ENCODE measurements around the gene LAD1.

DNA sequence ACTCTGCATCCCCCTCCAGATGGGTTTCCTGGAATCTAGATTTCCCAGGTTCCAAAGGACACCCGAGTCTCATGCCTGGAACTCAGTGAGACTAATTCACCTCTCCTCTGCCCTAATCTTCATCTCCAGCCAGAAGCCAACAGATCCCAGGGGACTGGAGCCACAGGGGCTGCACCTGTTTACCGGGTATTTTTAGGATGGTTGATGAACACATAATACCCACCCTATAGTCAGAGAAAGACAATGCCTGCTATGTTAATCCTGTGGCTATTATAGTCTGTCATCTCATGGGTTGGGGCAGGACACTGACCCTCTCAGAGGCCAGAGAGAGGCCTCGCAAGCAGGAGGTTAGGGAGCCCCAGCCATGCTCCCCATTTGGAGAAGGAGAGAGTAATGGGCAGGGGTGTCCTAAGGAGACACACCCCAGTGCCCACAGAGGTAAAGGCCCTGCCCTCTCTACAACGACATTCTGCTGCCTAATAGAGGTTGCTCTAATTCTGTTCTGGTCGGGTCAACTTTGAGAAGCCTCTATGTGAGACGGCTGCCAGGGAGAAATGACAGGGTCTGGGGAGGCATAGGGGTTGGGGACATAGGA is 23.4 kb upstream of the LAD1 start:
- TF ChIP-seq EZH2 (IDR thresholded peaks at IDR 0.05; ENCODE audit: low read length, missing control alignments), result no peak
- TF ChIP-seq, protein P1, sequence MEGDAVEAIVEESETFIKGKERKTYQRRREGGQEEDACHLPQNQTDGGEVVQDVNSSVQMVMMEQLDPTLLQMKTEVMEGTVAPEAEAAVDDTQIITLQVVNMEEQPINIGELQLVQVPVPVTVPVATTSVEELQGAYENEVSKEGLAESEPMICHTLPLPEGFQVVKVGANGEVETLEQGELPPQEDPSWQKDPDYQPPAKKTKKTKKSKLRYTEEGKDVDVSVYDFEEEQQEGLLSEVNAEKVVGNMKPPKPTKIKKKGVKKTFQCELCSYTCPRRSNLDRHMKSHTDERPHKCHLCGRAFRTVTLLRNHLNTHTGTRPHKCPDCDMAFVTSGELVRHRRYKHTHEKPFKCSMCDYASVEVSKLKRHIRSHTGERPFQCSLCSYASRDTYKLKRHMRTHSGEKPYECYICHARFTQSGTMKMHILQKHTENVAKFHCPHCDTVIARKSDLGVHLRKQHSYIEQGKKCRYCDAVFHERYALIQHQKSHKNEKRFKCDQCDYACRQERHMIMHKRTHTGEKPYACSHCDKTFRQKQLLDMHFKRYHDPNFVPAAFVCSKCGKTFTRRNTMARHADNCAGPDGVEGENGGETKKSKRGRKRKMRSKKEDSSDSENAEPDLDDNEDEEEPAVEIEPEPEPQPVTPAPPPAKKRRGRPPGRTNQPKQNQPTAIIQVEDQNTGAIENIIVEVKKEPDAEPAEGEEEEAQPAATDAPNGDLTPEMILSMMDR (conservative IDR thresholded peaks at IDR 0.05 in 1 of 2, IDR thresholded peaks at IDR 0.05 in 1 of 2; ENCODE audit: low read depth in 1 of 2, low read length in 2 of 2), result no peak

Data from fibroblast of lung (primary cell).